ENCODE data around the gene SSTR5. TPM values are rescaled to one million over a fixed set of nuclear protein-coding genes. Genes with fewer than 3 reads are reported as not detected.

SSTR5 gene
- total RNA-seq, 1 donor from 2014 or later: 22.6 TPM

GRCh38 chr16:1126586-1126985, 54.0 kb downstream of the SSTR5 start:
- Histone ChIP-seq H3K4me1 (no peaks in the 10 kb centered on the region), H3K27ac (replicated peaks) (no peak overlapping the region), H3K9me3 (replicated peaks) (no peaks in the 10 kb centered on the region), H3K4me3 (no peak overlapping the region), H3K36me3 (no peaks in the 10 kb centered on the region), H3K27me3 (ENCODE audit: low read depth) (peaks cover 79% of the 10 kb centered on the region)
- no peak for DNase-seq
- no peak for TF ChIP-seq CTCF (IDR thresholded peaks at IDR 0.05; ENCODE audit: borderline replicate concordance)
- intact Hi-C loops (cut with micrococcal nuclease): no loop called here

- Histone ChIP-seq H3K9me3 (replicated peaks) (no peaks in the 10 kb centered on the region), H3K4me3 (no peak overlapping the region), H3K27me3 (ENCODE audit: low read depth) (peaks cover 78% of the 10 kb centered on the region), H3K4me1 (no peaks in the 10 kb centered on the region), H3K27ac (replicated peaks) (no peak overlapping the region), H3K36me3 (no peaks in the 10 kb centered on the region)
- intact Hi-C loops (cut with micrococcal nuclease): no loop called here
- no peak for DNase-seq
- no peak for TF ChIP-seq CTCF (IDR thresholded peaks at IDR 0.05; ENCODE audit: borderline replicate concordance)
Observed at GRCh38 chr16:1127101-1127500, 54.6 kb downstream of the SSTR5 start.

- no peaks in the 10 kb centered on the region for H3K9me3 ChIP-seq (replicated peaks)
- peaks cover 75% of the 10 kb centered on the region for H3K27me3 ChIP-seq (ENCODE audit: low read depth)
- intact Hi-C loops (cut with micrococcal nuclease): no loop called here
- H3K36me3 ChIP-seq: no peaks in the 10 kb centered on the region
- DNase-seq: no peak
- no peak for TF ChIP-seq CTCF (IDR thresholded peaks at IDR 0.05; ENCODE audit: borderline replicate concordance)
- H3K4me1 ChIP-seq: no peaks in the 10 kb centered on the region
- H3K4me3 ChIP-seq: no peak overlapping the region
- no peak overlapping the region for H3K27ac ChIP-seq (replicated peaks)
Observed at GRCh38 chr16:1127971-1128715, 55.6 kb downstream of the SSTR5 start.

- no peak overlapping the region for H3K4me3 ChIP-seq
- no peaks in the 10 kb centered on the region for H3K4me1 ChIP-seq
- no peak for TF ChIP-seq CTCF (IDR thresholded peaks at IDR 0.05; ENCODE audit: borderline replicate concordance)
- H3K36me3 ChIP-seq: no peaks in the 10 kb centered on the region
- peaks cover 75% of the 10 kb centered on the region for H3K27me3 ChIP-seq (ENCODE audit: low read depth)
- no peak overlapping the region for H3K27ac ChIP-seq (replicated peaks)
- no peak for DNase-seq
- intact Hi-C loops (cut with micrococcal nuclease): no loop called here
- H3K9me3 ChIP-seq (replicated peaks): no peaks in the 10 kb centered on the region
Observed at GRCh38 chr16:1129106-1129960, 56.8 kb downstream of the SSTR5 start.

DNA sequence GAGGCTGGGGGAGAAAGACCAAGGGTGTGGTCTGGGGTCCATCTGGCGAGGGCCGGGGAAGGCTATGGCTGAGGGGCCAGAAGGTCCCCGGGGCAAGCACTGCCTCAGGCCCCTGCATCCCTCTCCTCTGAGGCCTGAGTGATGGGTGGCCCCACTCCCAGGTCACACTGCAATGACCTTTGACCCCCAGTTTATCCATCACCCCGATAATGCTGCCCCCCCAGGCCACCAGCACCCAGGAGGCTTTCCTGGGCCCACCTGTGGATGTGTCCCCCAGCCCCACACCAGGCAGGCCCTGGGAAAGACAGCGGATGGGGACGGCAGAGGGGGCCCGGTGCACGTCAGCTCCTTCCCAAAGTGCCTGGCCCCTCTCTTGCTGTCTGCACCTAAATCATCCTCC, 57.8 kb downstream of the SSTR5 start:
- no peak for DNase-seq
- TF ChIP-seq CTCF (IDR thresholded peaks at IDR 0.05; ENCODE audit: borderline replicate concordance): no peak
- intact Hi-C loops (cut with micrococcal nuclease): no loop called here

More for the DNA sequence above, 57.8 kb downstream of the SSTR5 start:
- Histone ChIP-seq H3K36me3 (no peaks in the 10 kb centered on the region), H3K4me1 (no peaks in the 10 kb centered on the region), H3K9me3 (replicated peaks) (no peaks in the 10 kb centered on the region), H3K4me3 (no peak overlapping the region), H3K27ac (replicated peaks) (no peak overlapping the region), H3K27me3 (ENCODE audit: low read depth) (peaks cover 75% of the 10 kb centered on the region)

Other genes with a start within 250 kb of the SSTR5 start
- 6.6 TPM for gene LMF1, start 101.8 kb upstream of the SSTR5 start, total RNA-seq
- gene SOX8, start 91.0 kb upstream of the SSTR5 start, total RNA-seq: 0.96 TPM
- not detected for gene C1QTNF8, start 23.5 kb downstream of the SSTR5 start, total RNA-seq
- gene CACNA1H, start 80.4 kb downstream of the SSTR5 start, total RNA-seq: 2.5 TPM
- not detected for gene TPSG1, start 152.5 kb downstream of the SSTR5 start, total RNA-seq
- 3.6 TPM for gene TPSB2, start 157.4 kb downstream of the SSTR5 start, total RNA-seq
- 3.6 TPM for gene TPSAB1, start 168.0 kb downstream of the SSTR5 start, total RNA-seq
- gene TPSD1, start 183.3 kb downstream of the SSTR5 start, total RNA-seq: not detected
- 86.2 TPM for gene UBE2I, start 236.9 kb downstream of the SSTR5 start, total RNA-seq

Data from left ventricle myocardium inferior (tissue), 1 donor.